ENCODE measurements around the gene AGAP1.
A peak's percentile ranks its signal among the peaks of the same experiment; 100 is the strongest.
"Not testable (repeated sequence)": the region's sequence is repeated elsewhere in the genome, so short reads cannot be mapped to it uniquely, and the experiment has no call there.

AGAP1 gene

DNA sequence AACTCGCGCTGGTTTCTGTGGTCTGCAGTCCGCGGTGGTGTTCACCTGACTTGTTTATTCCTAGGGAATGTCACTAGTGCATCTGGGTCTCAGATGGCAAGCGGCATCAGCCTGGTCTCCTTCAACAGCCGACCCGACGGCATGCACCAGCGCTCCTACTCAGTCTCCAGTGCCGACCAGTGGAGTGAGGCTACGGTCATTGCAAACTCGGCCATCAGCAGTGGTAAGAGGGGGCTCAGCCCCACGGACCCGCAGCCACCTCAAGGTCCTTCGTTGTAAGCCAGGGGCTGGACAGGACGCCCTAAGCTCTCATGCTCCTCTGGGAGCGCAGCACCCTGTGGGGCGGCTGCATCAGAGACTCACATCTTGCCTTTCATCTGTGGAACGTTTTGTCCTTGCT, 436.9 kb downstream of the AGAP1 start:
- no peak for DNase-seq

DNA sequence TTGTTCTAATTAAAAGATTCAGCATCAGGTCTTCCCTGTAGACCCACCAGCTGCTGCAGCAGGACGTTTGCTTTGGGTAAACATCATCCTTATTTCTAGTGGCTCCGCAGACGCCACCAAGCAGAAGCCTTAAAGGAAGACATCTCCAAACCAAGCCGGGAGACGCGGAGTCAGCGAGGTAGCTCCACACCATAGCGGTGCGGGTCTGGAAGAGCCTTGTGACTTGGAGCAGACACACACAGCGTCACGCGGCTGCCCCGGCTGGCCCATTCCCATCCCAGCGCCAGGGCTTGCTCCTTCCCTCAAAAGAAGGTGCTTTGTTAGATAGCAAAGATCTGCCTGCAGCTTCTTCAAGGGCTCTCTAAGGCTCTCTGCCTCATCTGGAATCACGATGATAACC, 437.8 kb downstream of the AGAP1 start:
- DNase-seq: no peak

DNA sequence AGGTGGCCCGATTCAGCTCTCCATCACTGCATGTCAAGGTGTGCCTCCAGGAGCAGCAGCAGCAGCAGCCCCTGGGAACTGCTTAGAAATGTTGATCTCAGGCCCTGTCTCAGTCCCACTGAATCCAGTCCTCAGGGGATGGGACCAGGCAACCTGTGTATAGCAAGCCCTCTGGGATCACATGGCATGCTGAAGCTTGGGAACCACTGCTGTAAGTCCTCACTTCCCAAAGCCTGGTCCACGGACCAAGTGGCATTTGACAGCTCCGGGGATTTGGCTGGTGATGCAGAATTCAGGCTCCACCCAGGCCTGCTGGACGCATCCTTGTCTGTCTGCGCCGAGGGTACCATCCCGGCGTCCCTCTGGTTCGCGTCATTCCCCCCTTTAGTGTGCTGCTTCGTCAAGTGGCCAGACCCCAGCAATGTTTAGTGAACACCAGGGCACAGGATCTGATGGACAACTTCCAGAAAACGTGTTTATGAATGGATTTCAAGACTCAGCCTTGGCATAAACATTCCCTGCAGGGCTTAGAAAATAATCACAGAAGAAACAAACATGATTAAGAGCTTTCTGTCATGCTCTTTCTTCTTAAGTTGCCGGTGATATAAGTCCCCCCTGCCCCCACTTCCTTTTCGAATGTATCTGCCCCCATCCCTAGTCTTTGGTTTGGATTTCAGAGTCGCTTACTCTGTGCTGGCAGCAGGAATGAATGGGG, 440.4 kb downstream of the AGAP1 start:
- no peak for DNase-seq

DNA sequence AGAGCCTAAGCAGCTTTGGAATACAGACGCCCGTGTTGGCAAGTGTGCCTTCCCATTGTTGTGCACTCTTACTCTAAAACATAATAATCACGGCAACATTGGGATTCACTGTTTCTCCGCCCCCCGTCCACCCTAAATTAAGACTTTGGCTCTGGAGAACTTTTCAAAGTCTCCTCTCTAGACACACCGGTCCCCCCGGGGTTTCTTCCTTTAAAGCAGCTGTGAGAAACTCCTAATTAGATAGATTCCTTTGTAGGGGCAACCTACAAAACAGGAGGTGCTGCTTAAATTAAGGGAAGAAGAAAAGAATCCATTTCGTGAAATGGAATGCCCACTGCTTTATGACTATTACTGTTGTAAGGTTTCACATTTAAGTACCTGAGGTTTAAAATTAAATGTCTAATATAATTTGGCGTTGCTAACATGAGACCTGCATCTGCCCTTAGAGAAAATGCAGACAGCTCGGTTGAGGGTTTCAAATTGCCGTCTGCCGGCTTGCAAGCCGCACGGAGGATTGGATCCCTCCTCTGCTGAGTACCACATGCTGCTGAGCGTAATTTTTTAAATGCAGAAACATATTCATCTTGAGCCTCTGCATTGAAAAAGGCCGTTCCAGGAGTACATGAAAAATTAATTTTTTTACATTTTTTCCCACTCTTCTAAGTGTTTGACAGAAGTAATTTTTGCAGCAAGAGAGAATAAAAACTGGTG, 441.1 kb downstream of the AGAP1 start:
- DNase-seq: no peak

DNA sequence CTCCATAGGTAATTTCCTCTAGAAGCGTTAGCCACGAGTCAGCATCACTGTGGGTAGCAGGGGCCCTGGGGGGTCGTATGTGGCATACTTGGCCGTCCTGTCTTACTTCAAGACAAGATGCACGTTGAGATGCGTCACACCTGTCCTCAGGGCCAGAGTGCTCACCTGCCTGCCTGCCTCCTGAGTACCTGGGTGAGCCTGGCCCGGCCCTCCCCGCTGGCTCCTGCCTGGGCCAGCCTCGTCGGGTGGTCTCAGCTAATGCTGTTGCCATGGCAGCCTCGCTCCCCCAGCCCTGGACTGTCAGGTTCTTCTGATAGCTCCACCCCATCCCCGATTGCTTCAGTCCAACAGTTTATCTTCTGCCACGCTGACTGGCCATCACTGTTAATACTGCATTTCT, 441.9 kb downstream of the AGAP1 start:
- DNase-seq: no peak

DNA sequence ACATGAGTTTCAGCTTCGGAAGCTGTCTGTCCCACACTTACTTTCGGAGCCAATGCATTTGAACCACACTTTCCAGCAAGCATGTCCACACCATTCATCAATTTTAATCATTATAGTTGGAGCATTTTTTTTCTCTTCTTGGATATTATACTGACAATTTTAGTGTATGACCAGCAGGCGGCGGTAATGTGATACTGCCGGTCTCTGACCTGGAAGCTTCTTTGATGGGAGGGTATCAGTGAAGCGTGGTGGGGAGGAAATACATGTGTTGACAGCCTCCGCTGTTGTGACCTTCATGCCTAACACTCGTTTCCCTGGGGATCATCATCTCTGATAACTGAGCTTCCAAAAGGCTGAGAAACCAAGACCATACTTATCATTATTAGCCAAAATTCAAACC, 442.6 kb downstream of the AGAP1 start:
- DNase-seq: no peak

DNA sequence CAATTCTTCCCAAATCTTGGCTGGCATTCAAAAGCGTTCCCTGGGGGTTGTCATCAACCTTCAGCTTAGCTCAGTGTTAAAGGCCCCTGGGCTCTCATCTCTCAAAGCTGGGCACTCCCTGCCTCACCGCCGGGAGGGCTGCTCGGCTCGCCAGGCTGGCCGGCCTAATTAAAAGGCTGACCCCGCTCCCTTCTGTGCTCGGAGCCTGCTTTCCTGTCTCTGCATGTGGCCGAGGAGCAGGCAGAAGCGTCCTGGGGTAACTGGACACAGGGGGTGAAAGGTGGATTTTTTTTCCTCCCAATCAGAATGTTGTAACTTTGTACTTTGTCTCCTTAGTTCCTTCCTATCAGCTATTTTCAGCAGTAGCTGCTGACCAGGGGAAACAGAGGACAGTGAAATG, 443.2 kb downstream of the AGAP1 start:
- no peak for DNase-seq

DNA sequence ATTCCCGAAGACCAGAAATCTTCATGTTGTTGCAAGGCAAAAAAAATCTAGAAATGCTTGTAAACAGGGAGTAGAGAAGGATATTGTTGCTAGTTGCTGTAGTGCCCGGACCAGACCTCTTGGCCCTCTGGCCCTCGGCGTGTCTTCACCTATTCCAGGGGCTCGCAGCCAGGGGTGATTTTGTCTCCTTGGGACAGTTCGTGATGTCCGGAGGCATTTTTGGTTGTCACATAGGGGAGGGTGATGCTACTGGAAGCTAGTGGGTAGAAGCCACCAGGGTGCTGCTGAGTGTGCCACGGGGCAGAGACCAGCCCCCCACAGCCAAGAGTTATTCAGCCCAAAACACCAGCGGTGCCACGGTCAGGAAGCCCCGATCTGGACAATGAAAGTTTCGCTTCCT, 443.7 kb downstream of the AGAP1 start:
- DNase-seq: no peak

DNA sequence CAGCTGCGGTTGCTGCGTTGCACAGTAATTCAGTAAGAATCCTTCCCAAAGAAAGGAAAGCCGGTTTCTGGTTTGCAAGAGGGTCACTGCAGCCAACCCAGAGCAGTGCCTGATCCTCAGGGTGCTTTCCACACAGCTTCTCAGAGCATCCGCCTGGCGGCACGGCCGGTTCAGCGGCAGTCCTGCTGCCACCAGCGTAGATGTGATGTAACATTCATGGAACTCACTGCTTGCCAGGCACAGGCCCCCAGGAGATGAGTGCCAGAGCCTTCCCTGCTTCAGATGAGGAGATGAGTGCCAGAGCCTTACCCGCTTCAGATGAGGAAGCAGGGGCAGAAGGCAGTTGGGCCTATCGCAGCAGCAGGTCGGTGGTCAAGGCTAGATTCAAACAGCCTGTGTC, 444.1 kb downstream of the AGAP1 start:
- DNase-seq: no peak

DNA sequence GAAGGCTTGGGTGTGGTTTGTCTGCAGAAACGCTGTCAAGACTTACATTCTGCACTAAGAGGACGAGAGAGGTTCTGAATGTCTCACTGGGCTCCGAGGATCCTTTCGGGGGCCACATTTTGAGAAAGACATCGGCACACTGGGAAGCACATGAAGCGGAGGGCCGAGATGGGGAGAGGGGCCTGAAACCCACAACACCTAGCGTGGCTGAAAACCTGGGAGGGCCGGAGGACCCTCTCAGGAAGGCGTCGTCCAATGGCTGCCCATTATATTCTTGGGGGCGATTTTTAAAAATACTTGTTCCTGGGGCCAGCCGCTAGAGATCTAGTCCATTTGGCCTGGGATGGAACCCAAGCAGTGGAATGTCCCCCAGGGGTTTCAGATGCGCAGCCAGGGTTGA, 444.8 kb downstream of the AGAP1 start:
- DNase-seq: no peak

DNA sequence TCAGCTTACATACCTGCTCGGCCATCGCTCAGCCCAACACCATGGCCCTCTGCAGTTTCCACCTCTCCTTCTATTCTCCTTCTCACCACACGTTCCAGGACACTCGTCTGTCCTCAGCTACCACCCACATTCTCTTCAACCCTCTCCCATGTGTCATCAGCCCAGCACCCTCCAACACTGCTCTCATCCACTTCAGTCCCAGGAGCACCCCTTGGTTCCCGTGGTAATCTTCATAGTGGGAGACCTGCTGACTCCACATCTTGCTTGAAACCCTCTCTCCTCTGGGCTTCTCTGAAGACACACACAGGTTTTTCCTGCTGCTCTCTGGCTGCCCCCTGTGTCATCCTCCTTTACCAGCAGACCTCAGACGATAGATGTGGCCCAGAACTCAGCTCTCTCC, 445.6 kb downstream of the AGAP1 start:
- no peak for DNase-seq

DNA sequence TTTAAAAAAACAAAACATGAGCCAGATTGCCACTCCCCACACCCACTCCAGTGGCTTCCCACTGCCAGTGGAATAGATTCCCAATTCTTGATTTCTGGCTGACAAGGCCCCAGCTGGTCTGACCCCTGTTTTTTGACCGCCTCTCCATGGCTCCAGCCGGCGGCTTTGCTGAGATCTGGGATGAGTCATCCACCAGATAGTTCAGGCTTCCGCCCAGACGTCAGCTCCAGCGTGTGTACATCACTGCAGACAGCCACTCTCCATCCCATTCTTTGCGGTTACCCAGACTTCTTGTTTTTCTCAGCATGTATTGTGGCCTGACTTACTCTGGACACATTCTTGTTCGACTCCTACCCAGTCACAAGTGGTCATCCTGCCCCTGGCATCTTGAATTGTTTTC, 446.5 kb downstream of the AGAP1 start:
- DNase-seq: no peak

DNA sequence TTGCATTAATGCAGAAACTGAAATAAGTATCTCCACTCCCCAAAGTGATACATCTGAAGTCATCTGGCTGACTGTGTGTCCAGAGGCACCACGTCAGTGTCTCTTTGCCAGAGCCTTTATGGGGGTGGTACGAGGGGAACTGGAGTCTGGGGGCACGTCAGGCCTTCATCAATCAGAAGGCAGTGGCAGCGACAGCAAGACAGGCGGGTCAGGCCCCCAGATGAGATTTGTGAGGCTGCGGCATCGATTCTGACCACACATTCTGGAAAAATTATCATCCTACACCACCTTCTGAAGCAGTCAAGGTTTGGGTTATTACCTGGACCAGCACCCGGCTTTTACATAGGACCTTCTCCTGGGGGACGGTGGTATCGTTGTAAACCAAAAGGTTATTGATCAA, 450.7 kb downstream of the AGAP1 start:
- DNase-seq: no peak

DNA sequence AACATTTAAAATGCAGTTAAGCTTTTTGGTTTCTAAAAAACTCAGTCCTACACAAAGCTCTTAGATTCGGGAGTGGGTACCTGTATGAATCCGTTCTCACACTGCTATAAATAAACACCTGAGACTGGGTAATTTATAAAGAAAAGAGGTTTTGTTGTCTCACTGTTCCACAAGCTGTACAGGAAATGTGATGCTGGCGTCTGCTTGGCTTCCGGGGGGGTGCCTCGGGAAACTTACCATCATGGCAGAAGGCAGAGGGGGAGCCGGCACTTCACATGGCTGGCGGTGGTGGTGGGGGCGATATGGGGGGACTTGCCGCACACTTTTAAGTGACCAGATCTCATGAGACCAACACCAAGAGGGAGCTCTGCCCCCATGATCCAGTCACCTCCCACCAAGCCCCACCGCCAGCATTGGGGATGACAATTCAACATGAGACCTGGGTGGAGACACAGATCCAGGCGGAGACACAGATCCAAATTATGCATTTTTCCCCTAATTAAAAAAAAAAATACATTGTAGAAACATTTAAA, 451.8 kb downstream of the AGAP1 start:
- DNase-seq: no peak

DNA sequence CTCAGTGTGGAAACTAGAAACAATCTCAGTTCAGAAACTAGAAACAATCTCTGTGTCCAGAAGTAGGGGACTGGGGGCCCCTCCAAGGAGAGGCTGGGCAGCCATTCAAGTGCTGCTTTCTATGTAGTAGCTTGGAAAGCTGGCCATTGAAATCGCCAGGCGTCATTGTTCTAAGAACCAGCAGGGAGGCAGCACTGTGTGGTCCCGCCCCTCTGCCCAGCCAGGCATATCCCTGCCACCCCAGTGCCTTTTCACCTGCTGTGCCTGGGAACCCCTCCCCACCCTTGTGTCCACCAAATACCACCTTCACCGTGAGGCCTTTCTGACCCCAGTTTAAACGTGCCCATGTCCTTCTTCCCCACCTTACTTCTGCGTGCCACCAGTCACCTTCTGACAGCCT, 452.7 kb downstream of the AGAP1 start:
- peak; percentile 26 for DNase-seq

DNA sequence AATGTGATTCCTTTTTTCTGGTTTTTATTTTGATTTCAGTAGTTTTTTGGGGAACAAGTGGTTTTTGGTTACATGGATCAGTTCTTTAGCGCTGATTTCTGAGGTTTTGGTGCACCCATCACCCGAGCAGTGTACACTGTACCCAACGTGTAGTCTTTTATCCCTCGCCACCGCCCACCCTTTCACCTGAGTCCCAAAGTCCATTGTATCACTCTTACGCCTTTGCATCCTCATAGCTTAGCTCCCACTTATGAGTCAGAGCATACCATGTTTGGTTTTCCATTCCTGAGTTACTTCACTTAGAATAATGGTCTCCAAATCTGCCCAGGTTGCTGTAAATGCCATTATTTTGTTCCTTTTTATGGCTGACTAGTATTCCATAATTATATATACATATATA, 453.2 kb downstream of the AGAP1 start:
- DNase-seq: not testable (repeated sequence)

DNA sequence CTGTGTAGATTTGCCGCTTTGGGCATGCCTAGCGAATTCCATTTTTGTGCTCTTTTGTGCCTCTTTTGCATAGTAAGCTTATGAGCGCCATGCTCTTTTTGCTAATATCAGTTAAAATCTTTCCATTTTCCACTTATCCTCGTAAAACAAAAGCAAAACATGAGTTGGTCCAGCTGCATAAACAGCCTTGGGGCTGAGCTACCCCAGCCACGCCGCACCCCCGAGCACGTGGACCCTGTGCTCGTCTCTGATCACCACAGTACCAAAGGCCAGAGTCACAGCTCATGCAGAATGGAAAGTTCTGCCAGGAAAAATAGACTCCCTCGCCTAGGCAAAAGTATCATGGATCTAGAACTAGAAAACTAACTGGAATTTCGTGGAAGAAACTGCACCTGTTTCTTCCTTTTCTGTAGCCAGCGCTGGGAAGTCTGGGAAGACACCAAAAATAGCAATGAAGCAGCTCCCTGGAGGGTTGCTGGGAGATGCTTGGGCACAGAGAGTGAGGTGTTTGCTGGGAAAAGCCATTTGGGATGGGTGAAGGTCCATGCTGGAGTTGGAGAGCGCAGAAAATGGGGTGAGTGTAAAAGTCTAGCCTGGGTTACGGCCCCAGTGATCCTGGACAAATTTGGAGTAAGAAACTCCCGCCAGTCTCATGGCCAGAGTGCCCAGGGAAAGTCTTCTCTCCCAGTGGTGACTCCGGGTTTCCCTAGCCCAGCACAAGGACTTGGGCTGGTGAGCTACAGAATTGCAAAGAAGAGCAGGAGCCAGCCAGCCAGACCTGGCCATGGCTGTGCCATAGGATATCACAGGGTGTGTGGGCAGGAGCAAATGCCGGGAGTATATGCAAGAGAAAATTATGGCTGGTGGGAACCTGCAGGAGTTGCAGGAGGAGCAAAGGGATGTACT, 456.0 kb downstream of the AGAP1 start:
- DNase-seq: no peak

DNA sequence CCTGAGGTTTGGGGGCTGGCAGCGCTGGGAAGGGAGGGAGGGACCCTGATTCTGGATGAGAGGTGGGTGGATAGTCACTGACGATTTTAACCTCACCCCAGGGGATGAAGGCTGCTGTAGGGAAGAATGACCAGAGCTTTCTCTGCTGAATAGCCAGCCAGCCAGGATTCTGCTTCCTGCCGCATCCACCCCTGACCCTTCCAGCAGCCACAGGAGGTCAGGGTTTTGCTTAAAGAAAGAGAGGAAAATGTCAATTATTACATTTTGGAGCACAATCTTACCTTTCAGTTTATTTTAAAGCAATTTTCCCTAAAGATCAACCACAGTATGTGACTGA, 456.6 kb downstream of the AGAP1 start:
- DNase-seq: no peak

DNA sequence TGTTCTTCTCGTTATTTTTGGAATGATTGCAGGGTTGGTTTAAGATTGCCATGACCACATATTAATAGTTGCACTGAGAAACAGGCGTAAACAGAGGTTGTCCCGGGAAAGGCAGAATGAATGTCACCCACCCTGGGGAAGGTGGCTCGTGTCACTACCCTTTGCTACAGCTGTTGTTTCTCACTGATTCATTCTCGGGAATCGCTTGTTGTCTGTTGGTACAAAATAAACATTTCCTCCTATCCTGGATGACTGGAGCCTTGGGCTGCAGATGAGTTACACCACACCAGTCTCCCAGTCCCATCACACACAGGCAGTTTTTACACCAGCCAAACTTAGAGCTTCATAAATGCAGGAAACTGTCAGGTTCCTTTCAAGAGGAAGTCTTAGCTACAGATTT, 457.6 kb downstream of the AGAP1 start:
- no peak for DNase-seq

DNA sequence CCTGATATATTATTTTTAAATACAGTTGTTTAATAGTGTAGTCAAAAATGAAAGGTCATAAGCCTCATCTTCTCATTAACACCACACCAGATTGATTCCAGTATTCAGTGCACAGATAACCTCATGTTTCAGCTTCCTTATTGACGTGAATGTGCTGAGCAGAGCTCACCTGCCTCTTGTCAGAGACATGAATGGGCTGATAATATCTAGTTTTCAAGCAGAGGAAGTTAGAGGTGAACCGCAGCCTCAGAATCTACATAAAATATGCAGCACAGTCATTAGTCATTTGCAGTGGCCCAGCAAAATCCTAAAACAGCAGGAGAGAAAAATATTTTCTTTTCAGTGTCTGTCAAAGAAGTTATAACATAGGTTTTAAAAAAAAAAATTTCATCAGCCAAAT, 458.1 kb downstream of the AGAP1 start:
- DNase-seq: no peak

DNA sequence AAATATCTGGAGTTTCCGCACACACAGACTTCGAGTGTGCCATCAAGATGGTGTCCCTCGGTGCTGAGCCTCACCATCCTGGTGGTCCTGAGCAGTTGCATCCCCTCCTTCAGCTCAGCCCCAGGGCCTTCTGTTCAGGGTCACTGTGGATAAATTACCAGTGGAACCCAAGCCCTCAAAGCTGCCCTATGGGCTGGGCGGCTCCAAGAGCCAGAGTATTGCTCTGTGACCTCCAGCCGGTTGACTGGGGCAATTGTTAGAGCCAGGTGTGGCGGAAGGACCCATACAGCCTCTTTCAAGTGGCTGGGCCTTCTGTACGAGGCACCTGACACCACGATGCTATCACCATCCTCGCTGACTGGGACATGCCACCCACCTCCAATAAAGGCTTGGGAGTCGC, 458.9 kb downstream of the AGAP1 start:
- DNase-seq: no peak

DNA sequence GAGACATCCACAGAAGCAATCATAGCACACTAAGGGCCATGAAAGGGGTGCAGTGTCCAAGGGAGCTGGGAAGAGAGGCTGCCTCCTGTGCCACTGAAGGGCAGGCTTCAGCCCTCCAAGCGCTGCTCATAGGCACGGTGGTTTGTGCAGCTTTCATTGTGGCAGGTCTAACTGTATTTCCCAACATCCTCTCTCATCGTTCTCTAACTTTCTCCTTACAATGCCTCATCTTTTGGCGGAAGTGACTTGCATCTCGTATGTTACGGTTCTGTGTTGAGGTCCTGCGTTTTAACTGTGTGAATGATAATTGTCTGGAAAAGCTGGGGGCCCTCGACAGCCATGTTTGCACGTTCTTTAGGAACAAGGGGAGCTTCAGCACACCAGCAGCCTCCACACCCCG, 460.4 kb downstream of the AGAP1 start:
- DNase-seq: no peak

DNA sequence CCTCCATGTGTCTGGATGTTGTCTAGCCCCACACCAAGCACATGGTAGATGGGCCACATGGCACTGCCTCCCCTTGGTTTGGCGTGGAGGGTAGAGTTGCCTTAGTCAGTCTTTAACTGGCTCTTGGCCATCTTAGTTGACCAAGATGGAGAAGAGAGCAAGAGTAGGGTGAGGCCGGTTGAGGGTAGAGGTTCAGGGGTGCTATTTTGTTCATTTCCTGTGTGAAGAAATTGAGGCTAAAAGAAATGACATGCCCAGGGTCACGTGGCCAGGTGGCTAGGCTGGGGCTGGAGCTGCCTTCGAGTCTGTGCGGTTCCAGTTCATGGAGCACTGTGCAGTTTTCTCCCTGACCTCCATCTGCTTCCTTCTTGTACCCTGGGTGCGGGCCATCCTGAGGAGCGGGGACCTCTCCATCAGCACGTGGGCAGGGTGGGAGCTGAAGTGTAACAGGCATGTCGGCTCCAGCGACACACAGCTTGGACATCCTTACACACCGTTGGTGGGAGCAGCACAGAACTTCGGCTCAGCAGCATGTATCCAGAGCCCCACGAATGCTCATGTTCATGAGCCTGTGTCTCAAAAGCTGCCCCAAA, 461.1 kb downstream of the AGAP1 start:
- DNase-seq: no peak
